Activated naive CD8-positive, alpha-beta T cell treated with anti-CD3 and anti-CD28 coated beads, Interleukin-2, amount 50 U/mL, for 16 hours (primary cell): ENCODE results near the gene ARHGEF6.

Experiments used
- DNase-seq: peaks from one replicate; pipeline ENCODE4 v3.0.0-alpha.2; 2020; ENCODE audit warnings: low read depth, low spot score

The ARHGEF6 gene

GRCh38 chrX:136745215-136746173 is 35.2 kb downstream of the ARHGEF6 start:
- DNase-seq, result no peak

- no peak for DNase-seq
These were observed 37.9 kb downstream of the ARHGEF6 start for GRCh38 chrX:136742721-136743379.

- no peak for DNase-seq
These were observed 42.5 kb downstream of the ARHGEF6 start for GRCh38 chrX:136738049-136738729.

- no peak for DNase-seq
These were observed 44.0 kb downstream of the ARHGEF6 start for GRCh38 chrX:136736690-136737089.

GRCh38 chrX:136735601-136736000 is 45.1 kb downstream of the ARHGEF6 start:
- DNase-seq, result no peak

GRCh38 chrX:136733613-136734012 is 47.1 kb downstream of the ARHGEF6 start:
- no peak for DNase-seq

- no peak for DNase-seq
These were observed 48.9 kb downstream of the ARHGEF6 start for GRCh38 chrX:136731798-136732197.

GRCh38 chrX:136731207-136731782 is 49.4 kb downstream of the ARHGEF6 start:
- no peak for DNase-seq

GRCh38 chrX:136728393-136728792 is 52.3 kb downstream of the ARHGEF6 start:
- no peak for DNase-seq

GRCh38 chrX:136725441-136726104 is 55.2 kb downstream of the ARHGEF6 start:
- DNase-seq, result no peak

GRCh38 chrX:136718091-136718490 is 62.6 kb downstream of the ARHGEF6 start:
- no peak for DNase-seq

GRCh38 chrX:136714626-136715599 is 65.8 kb downstream of the ARHGEF6 start:
- DNase-seq, result no peak

- no peak for DNase-seq
These were observed 68.0 kb downstream of the ARHGEF6 start for GRCh38 chrX:136712650-136713310.

GRCh38 chrX:136711147-136711546 is 69.6 kb downstream of the ARHGEF6 start:
- no peak for DNase-seq

GRCh38 chrX:136710325-136710951 is 70.3 kb downstream of the ARHGEF6 start:
- DNase-seq, result no peak

- DNase-seq, result no peak
These were observed 72.4 kb downstream of the ARHGEF6 start for GRCh38 chrX:136708348-136708747.

GRCh38 chrX:136697156-136697555 is 83.6 kb downstream of the ARHGEF6 start:
- DNase-seq, result no peak

GRCh38 chrX:136694431-136695087 is 86.2 kb downstream of the ARHGEF6 start:
- DNase-seq, result no peak

GRCh38 chrX:136692271-136692670 is 88.5 kb downstream of the ARHGEF6 start:
- DNase-seq, result no peak
